Fibroblast of skin of left biceps (primary cell): Measurements from ENCODE around the gene SCN4A.

Experiments used
- DNase-seq, 2 experiments: peaks; one replicate each; pipeline ENCODE4 v3.0.0-alpha.2; 2013; ENCODE audit warnings: low read depth in 2 of 2

Gene SCN4A

DNA sequence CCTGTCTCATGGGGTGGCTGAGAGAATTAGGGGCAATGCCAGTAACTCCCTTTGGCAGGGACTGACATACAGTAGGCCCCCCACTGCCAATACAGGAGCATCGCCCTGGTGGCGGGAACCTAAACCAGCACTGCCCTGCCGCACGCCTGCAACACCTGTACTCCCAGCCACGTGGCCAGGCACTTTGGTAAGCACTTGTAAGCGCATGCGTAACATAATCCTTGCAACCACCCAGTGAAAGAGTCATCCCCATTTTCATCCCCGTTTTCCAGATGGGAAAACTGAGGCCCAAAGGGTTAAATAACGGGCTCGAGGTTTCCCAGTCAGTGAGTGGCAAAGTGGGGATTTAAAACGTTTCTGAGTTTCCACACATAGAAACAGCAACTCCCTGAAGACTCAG lies 17.5 kb downstream of the SCN4A start:
- DNase-seq, result no peak

DNA sequence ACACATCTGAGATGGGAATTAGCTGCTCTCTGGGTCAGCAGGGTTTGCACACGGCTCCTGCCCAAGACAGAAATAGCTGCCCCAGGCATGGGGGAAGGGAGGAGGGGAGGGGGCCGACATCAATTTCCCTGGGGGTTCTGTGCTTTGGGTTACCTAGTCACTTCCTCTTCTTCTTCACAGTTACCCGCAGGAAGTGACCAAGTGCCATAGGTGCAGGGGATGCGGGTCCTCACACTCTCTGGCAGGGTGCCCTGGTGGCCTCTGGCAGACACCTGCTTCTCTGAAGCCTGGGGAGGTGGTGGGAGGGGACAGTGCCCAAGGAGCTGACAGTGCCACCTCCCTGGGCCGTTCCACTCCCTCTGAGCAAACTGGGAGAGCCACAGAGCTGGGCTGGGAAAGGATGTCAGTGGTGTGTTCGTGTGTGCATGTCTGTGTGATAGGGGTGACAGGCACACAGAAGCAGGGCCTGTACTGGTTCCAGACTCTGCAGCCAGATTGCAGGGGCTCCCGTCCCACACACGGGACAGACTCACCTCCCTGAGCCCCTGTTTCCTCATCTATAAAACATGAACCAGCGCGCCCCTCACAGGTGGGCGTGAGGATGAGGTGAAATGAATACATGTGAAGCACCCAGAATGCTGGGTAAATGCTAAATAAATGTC lies 18.2 kb downstream of the SCN4A start:
- DNase-seq, result no peak

DNA sequence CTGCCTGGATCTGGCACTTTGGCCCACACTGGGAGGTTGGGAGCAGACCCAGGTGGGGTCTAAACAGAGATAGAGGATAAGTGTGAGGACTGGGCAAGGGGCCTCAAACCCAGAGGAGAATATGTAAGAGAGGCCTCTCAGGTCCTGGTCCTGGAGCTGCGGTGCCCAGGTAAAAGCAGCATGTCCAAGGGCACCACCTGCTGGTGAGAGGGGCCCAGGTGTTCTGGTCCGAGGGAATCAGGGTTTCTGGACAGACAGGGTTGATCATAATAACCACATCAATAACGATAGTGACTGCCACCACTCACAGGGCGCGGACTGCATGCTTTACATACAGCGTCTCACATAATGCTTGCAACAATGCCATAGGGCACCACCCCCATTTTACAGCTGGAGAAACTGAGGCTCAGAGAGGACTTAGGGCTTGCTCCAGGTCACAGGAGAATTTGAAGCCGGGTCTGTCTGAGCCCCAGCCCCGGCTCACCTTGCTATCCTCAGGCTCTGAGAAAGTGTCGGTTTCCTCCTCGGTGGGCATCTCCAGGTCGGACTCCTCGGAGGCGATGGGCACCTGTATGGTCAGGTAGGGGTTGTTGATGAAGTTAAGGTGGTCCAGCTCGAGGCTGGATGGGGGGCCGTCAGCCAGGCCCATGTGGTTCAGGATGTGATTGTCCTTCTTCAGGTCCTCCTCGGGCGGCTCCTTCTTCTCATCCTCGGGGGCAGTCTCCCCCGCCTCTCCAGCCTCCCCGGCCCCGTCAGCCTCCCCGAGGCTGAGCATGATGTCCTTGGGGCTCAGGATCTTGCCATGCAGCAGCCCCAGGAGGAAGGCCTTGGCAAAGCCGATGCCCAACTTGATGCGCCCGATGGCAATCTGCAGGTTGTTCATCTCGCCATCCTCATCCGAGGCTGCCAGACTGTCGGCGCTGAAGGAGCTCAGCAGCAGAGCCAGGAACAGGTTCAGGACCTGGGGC lies 21.5 kb downstream of the SCN4A start:
- no peak for DNase-seq

DNA sequence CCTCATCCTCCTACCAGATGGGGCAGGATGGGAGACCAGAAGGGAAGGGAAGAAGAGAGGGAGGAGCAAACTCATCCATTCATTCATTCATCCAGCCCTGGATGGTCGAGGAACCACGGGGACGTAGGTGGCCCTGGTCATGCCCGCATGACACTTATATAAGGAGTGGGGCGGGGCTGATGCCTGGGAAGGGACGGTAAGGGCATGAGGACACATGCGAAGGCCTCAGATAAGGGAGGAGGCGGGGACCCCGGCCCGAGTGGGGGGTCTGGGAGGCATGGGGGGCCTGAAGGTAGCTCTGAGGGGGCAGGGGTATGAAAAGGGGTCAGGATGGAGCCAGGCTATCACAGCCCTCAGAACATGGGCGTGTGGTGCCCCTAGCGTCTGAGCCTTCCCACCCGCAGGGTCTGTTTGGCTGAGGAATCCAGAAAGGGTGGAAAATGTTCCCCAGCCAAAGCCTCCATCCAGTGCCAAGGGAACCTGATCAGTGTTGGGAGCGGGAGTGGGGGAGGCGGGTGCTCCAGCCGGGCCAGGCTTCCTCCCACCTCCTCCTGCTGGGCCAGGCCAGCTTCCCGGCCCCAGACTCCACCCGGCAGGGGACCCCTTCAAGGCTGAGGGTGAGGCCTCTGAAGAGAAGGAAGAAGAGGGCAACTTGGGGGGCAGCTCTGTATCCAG lies 23.0 kb downstream of the SCN4A start:
- no peak for DNase-seq

DNA sequence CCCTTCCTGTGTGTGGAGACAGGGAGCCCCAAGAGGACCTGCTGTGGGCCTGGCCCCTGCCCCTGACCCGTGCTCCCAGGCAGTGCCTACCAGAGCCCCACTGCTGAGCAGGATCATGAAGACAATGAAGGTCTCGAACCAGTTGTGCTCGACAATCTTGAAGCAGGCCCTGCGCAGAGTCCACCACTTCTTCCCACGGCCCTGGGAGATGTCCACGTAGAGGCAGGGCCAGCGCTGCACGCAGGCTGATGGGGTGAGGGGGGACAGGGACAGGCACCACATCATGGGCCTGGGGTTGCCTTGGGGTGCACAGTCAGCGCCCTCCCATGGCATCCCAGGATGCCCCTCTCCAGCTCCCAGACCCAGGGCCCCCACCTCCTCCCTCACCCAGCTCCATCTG lies 24.2 kb downstream of the SCN4A start:
- DNase-seq, result no peak

DNA sequence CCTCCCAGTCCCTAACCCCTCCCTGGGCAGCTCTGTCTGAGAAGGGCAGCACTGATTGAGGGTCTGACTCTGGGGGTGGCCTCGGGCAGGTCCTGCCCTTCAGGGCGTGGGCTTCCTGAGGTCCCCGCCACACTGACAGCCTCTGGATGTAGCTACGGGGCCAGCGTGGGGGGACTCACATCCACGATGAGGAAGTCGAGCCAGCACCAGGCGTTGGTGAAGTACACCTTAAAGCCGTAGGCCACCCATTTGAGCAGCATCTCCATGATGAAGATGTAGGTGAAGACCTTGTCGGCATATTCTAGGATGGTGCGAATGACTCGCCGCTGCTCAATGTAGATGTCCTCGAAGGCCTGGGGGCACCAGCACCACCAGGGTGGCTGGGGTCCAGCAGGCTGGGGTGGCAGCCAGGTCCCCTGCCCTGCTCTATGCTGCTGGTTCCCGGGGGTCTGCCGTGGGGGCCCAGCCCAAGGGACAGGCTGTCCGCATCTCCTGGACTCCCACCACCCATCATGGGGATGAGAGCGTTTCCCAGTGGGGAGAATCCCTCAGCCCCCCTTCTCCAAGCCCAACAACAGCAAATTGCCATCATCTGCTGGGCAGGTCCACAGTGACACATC lies 24.9 kb downstream of the SCN4A start:
- no peak for DNase-seq

DNA sequence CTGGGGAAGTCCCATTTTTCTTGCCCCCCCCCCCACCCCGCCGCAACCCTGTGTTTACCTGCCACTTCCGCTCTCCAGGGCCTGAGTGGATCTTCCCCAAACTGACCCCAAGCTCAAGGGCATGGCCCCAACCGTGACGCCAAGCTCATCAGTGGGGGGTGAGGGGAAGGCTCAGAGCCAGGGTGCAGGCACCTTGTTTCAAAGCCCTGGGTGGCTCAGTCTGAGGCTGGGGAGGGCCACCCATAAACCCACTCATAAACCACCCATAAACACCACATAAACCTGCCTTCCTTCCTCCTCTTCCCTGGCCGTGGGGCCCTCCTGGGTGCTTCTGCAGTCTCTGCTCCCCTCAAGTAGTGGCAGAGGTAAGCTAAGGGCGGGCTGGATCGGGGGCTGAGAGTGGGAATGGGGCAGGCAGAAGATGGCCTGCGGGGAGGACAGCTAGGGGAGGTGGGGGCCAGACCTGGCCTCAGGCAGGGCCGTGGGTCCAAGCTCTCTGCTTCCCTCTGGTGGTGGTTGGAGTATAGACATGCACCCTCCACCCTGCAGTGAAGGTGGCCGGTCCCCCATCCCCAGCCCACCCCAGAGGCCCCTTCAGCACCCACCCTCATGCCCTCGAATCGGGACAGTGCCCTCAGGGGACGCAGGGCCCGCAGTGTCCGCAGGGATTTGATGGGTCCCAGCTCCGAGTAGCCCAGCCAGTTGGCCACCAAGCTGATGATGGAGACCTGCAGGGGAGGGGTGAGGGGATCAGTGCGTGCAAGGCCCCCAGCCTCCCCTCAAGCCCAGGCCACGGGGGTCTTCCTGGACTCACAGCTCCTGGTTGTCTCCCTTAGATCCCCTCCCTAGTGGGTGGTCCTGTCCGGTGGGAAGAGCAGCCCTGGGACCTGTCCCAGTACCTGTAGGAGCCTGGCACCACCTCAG lies 26.0 kb downstream of the SCN4A start:
- DNase-seq, result no peak

DNA sequence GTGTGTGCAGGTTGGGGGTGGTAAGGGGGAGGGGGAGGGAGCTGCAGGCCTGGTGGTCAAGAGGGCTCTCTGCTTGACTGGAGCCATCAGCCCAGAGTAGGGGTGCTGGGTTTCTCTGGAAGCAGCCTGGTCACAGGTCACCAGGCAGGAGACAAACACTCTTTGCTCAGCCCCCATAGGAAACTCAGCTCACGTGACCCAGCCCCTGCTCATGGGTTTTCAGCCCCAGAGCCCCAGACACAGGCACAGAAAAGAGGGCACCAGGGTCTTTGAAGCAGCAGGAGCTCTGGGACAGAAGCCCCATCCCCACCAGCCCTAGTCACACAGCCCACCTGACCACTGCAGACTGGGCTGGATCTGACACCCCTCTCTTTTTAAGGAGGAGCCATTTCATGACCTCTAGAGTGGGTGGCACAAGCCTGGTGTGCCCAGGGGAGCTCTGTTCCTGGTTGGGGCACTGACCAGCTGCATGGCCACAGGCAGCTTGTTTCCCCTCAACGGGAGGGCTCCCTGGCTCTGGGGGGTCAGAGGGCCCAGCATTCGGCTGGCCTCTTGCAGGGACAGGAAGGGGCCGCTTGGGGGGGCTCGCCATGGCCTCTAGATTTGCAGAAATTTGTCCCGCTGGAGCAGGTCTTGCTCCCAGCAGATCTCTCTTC lies 26.8 kb downstream of the SCN4A start:
- DNase-seq, result no peak

DNA sequence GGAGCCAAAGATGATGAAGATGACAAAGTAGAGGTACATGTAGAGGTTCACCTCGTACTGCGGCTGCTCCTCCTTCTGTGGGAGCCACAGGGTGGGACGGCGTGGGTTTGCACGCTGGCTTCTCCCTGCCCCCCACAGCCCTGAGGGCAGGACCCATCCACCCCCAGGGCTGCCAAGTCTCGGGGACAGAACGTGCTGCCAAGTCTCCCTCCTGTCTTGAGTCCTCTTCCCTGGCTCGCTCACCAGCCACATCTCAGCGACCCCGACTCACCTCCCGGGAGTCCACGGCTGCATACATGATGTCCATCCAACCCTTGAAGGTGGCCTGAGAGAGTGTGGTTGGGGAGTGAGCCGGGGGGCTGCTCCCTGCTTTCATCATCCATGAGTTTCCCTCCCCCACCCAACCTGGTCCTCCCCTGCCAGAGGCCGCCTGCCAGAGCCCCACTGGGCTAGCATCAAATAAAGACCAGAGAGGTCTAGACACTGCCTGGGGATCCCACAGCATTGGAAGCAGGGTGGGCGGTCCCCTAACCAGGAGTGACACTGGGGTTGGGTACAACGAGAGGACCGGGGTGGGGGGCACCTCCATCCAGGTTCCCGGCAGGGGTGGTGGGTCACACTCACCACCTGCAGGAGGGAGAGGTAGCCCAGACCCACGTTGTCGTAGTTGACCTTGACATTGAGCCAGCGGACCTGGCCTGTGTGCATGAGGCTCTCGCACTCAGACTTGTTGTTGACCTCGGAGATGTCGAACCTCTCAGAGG lies 27.8 kb downstream of the SCN4A start:
- DNase-seq, result no peak

DNA sequence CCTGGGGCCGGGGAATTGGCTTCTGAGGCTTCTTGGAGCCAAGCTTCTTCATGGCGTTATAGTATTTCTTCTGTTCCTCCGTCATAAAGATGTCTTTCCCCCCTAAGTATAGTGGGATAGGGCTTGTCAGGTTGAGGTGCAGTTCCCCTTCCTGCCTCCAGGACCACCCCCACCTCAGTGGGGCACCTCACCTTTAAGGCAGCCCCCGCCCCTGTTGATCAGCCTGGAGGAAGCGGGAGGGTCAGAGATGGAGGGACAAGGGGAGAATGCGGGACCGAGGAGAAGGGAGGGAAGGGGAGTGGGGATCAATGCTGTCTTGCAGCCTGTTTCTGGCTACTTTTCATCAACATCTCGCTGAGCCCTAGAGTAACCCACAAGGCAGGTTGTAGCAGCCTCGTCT lies 29.0 kb downstream of the SCN4A start:
- DNase-seq, result no peak

DNA sequence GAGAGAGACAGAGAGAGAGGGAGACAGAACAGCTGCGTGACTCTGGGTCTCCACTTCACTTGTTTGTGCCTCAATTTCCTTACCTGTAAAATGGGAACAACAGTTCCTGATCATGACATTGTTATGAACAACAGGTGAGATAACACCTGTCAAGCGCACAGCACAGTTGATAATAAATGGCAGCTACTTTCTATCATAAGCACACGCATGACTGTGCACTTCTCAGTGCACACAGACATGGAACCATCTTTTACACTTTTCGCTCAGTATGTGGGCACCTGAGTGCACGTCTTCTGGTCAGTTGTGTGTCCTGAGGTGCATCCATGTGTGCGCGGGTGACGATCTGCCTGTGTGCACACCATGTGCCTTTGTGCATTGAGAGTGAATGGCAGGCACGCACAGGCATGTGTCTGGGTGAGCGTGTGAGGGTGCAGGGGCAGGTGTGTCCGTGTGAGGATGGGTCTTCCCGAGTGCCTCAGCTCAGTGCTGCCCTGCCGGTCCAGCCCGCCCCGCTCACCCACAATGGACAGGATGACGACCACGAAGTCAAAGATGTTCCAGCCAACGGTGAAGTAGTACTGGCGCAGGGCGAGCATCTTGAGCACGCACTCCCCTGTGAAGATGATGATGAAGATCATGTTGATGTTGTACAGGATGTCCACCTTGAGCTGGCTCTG lies 30.3 kb downstream of the SCN4A start:
- no peak for DNase-seq

DNA sequence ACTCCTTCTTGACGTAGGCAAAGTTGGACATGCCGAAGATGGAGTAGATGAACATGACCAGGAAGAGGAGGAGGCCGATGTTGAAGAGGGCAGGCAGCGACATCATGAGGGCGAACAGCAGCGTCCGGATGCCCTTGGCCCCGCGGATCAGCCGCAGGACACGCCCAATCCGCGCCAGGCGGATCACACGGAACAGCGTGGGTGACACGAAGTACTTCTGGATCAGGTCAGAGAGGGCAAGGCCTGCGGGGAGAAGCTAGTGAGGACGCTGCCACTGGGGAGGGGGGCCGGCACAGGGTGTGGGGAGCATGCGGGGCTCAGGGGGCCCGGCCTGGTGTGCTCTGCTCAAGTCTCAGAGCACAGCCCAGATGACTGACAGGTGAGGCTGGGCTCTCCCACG lies 31.0 kb downstream of the SCN4A start:
- DNase-seq, result no peak

DNA sequence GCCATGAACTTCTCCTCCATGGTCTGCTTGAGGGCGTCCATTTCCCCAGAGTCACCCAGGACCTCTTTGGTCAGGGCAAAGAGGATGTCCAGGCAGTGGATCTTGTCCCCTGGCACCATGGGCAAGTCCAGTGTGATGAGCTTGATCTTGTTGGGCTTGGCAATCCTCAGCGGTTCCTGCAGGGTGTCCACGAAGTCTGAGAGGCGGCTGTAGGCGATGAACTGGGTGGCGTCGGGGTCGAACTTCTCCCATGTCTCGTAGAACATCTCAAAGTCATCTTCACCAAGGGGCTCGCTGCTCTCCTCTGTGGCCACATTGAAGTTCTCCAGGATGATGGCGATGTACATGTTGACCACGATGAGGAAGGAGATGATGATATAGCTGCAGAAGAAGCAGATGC lies 31.6 kb downstream of the SCN4A start:
- DNase-seq, result no peak

DNA sequence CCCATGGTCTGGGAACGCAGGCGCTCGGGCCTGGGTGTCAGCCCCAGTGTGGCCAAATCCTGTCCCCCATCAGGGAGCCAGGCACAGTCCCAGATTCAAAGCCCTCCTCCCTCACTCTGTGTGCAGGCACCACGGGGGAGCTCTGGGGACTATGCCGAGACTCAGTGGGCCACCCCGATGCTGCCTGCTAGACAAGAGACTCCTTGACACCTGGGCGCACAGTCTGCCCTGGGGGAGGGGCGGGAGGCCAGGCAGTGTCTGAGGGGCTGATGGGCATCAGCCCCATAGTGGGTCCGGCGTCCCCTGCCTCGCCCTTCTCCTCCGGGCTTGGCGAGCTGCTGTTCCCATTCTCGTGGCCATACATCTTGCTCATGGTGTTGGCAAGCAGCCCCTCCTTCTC lies 32.1 kb downstream of the SCN4A start:
- no peak for DNase-seq

DNA sequence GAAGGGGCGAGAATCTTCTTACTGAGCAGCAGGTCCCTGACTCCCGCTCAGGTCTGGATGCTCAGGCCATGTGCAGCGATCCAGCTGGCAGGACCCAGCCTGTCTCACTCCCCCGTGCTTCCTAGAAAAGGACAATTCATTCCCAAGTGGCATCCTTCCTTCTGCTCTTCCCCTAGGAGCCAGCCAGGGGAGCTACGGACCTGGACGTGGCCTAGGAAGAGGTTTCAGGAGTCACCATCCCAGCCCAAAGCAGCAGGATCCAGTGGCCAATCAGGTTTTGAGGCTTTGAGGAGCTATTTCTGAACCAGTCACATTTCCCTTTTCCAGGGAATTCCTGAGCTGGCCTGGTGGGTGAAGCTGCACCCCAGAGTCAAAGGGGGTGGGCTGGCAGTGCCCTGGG lies 32.8 kb downstream of the SCN4A start:
- DNase-seq, result no peak

DNA sequence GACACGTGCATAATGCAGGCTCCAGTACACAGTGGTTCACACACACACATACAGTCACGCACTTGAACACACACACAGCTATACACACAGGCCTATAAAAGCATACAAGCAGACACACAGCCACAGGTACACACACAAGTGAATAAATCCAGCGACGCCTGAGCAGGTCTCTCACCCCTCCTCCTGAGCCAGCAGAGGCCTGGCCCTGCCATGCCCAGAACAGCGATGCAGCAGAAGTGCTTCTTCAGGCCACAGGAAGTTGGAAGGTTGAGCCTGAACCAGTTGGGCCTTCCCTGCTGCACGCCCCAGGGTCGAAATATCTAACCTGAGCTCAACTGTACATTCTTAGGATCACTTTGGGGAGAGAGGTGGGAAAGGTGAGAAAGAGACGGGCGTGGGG lies 33.3 kb downstream of the SCN4A start:
- no peak for DNase-seq

DNA sequence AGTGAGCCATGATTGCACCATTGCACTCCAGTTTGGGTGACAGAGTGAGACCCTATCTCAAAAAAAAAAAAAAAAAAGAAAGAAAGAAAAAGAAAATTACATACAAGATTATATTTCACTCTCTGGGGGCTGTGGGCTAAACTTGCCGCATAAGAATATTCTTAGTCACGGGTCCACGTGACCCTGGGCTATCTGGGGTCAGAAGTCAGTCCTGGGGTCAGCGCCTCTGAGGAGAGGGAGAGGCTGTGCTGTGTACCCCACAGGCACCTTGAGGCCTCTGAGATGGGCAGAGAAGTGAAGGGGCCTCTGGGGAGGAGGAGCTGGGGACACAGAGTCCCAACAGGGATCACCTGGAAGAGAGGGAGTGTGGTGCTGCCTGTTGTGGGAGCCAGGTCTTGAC lies 34.8 kb downstream of the SCN4A start:
- no peak for DNase-seq

DNA sequence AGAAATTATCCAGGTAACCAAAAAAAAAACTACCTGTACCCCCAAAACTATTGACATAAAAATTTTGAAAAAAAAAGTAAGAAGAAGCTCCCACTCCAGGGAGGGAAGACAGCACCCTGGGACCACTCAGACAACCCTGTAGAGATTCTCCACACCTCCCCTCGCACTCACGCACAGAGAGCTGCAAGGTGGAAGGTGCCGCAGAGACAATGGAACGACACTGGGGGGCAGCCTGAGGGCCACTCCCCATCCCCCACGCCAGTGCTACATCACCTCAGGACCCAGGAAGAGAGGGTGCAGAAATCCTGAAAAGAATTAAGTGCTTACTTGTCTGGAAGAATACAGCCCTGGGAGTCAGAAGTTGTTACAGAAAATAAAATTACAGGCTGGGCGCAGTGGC lies 35.4 kb downstream of the SCN4A start:
- DNase-seq, result no peak
